OCI-LY7 (cell line): Measurements from ENCODE around the gene PLXNA4. TPM values are rescaled to one million over a fixed set of nuclear protein-coding genes. Genes with fewer than 3 reads are reported as not detected.

Experiments used
- BruUV-seq: library from RNA; stranded (reverse); fragments of 400-500 nt; replicated peaks from 2 replicates; lab custom pipeline; 2021; lab: Mats Ljungman, UMichigan
- CTCF ChIA-PET: fragments of 300-600 bp; sonication (Branson Sonifier 250); formaldehyde crosslinking; loops from one replicate; lab custom pipeline; 2022; ENCODE audit warnings: antibody characterized with exemption; ENCODE audit not compliant: unreplicated experiment; lab: Charles Lee
- POLR2A ChIA-PET: fragments of 300-600 bp; sonication (Branson Sonifier 250); formaldehyde crosslinking; loops from one replicate; lab custom pipeline; 2022; ENCODE audit warnings: antibody characterized with exemption; lab: Charles Lee
- DNase-seq: peaks from one replicate; pipeline ENCODE4 v3.0.0-alpha.2; 2015; ENCODE audit warnings: low spot score
- H2AFZ ChIP-seq: fragments of 200-600 bp; sonication (generic), shearing (Covaris generic); 2 replicates; pipeline ENCODE4 v1.6.1; 2014; ENCODE audit warnings: mild to moderate bottlenecking, antibody characterized with exemption, low read length, moderate library complexity
- H3K27ac ChIP-seq: fragments of 200-600 bp; sonication (generic); 2 replicates; pipeline ENCODE4 v1.5.1; 2014; ENCODE audit warnings: mixed run types, low read depth, mild to moderate bottlenecking, moderate library complexity, low read length, inconsistent platforms; ENCODE audit not compliant: poor library complexity, severe bottlenecking
- H3K36me3 ChIP-seq: fragments of 200-600 bp; sonication (generic); 2 replicates; pipeline ENCODE4 v1.6.1; 2014; ENCODE audit warnings: mild to moderate bottlenecking, antibody characterized with exemption, low read length, moderate library complexity, mixed read lengths; ENCODE audit not compliant: insufficient read depth
- H3K4me1 ChIP-seq: fragments of 200-600 bp; sonication (generic); 2 replicates; pipeline ENCODE4 v1.5.1; 2014; ENCODE audit warnings: mild to moderate bottlenecking, low read length; ENCODE audit not compliant: insufficient read depth, poor library complexity, severe bottlenecking
- H3K4me2 ChIP-seq: fragments of 200-600 bp; sonication (generic); 2 replicates; pipeline ENCODE4 v1.6.1; 2014; ENCODE audit warnings: mild to moderate bottlenecking, low read length
- H3K4me3 ChIP-seq: fragments of 200-600 bp; sonication (generic); 2 replicates; pipeline ENCODE4 v1.5.1; 2014; ENCODE audit warnings: mild to moderate bottlenecking, low read depth, low read length; ENCODE audit not compliant: poor library complexity, severe bottlenecking
- H3K79me2 ChIP-seq: fragments of 200-600 bp; sonication (generic); 2 replicates; pipeline ENCODE4 v1.6.1; 2016; ENCODE audit warnings: low read depth, mild to moderate bottlenecking, low read length, moderate library complexity, mixed read lengths; ENCODE audit not compliant: insufficient read depth
- H3K9me2 ChIP-seq: fragments of 200-600 bp; sonication (generic); 2 replicates; pipeline ENCODE4 v1.6.1; 2016; ENCODE audit warnings: mild to moderate bottlenecking, low read length, mixed read lengths; ENCODE audit not compliant: insufficient read depth
- H3K9me3 ChIP-seq: fragments of 200-600 bp; sonication (generic); 2 replicates; pipeline ENCODE4 v1.6.1; 2014; ENCODE audit warnings: mild to moderate bottlenecking, mixed run types, low read length, mixed read lengths
- H4K20me1 ChIP-seq: fragments of 200-600 bp; sonication (generic); 2 replicates; pipeline ENCODE4 v1.6.1; 2014; ENCODE audit warnings: mild to moderate bottlenecking, antibody characterized with exemption, low read length, moderate library complexity, mixed read lengths; ENCODE audit not compliant: insufficient read depth
- CTCF ChIP-seq: fragments of 200-600 bp; sonication (generic); conservative IDR thresholded peaks from 2 replicates; pipeline ENCODE4 v1.5.1; 2014; ENCODE audit warnings: mild to moderate bottlenecking, antibody characterized with exemption, low read length, moderate library complexity, mixed read lengths
- EZH2phosphoT487 ChIP-seq: fragments of 200-600 bp; sonication (generic); IDR thresholded peaks from 2 replicates; pipeline ENCODE4 v1.6.1; 2018; ENCODE audit warnings: low read depth, borderline replicate concordance, mild to moderate bottlenecking, mixed run types, antibody characterized with exemption, low read length, moderate library complexity, mixed read lengths
- intact Hi-C: fragments of 100-400 bp; cut with micrococcal nuclease; formaldehyde crosslinking; loops from one replicate; pipeline ENCODE4 v1.10.0; 2022; ENCODE audit not compliant: unreplicated experiment
- total RNA-seq, 2 experiments: library from RNA; depleted of rRNA in 1 of 2; stranded (reverse); fragments of >200 nt in 1 of 2; shearing (Covaris generic) in 1 of 2; gene quantifications; 2 replicates each; pipeline ENCODE4 v1.2.3, GENCODE V29; 2014 to 2022

PLXNA4 gene
- total RNA-seq, 2 experiments from 2014 or later: not detected

GRCh38 chr7:132336797-132337196, 239.5 kb downstream of the PLXNA4 start:
- no peaks in the 10 kb centered on the region for H3K9me2 ChIP-seq
- no peak overlapping the region for H3K27ac ChIP-seq
- ChIA-PET POLR2A (interaction anchor here (0.5 to 0.8 kb wide), 2 partner anchors 63 to 1282 kb away, joined by 3 to 4 read pairs; no protein-coding TSS in a partner anchor), CTCF (no interaction called here)
- H3K9me3 ChIP-seq: no peaks in the 10 kb centered on the region
- H4K20me1 ChIP-seq: no peaks in the 10 kb centered on the region
- H3K4me2 ChIP-seq: no peak overlapping the region
- intact Hi-C loops: no loop called here
- no peaks in the 10 kb centered on the region for H3K79me2 ChIP-seq
- H3K4me3 ChIP-seq: no peak overlapping the region
- BruUV-seq: no TSS peak
- no peaks in the 10 kb centered on the region for H3K36me3 ChIP-seq
- DNase-seq: no peak
- TF ChIP-seq CTCF (no peak), EZH2phosphoT487 (no peak)
- H3K4me1 ChIP-seq: no peaks in the 10 kb centered on the region
- H2AFZ ChIP-seq: no peak overlapping the region

- no peak overlapping the region for H3K4me2 ChIP-seq
- DNase-seq: no peak
- H3K4me3 ChIP-seq: no peak overlapping the region
- no peak for TF ChIP-seq CTCF
- no peak for TF ChIP-seq EZH2phosphoT487
- BruUV-seq: no TSS peak
- H4K20me1 ChIP-seq: no peaks in the 10 kb centered on the region
- no peaks in the 10 kb centered on the region for H3K9me3 ChIP-seq
- no peaks in the 10 kb centered on the region for H3K79me2 ChIP-seq
- H3K9me2 ChIP-seq: no peaks in the 10 kb centered on the region
- no peaks in the 10 kb centered on the region for H3K4me1 ChIP-seq
- POLR2A ChIA-PET: no interaction called here
- H3K27ac ChIP-seq: no peak overlapping the region
- no peaks in the 10 kb centered on the region for H3K36me3 ChIP-seq
- intact Hi-C loops: no loop called here
- CTCF ChIA-PET: no interaction called here
- no peak overlapping the region for H2AFZ ChIP-seq
These were observed 243.0 kb downstream of the PLXNA4 start for GRCh38 chr7:132333301-132333700.

- no peaks in the 10 kb centered on the region for H4K20me1 ChIP-seq
- no peaks in the 10 kb centered on the region for H3K9me2 ChIP-seq
- no peak overlapping the region for H3K4me3 ChIP-seq
- peak; percentile 4 for DNase-seq
- H3K4me1 ChIP-seq: no peaks in the 10 kb centered on the region
- H3K79me2 ChIP-seq: no peaks in the 10 kb centered on the region
- H3K36me3 ChIP-seq: no peaks in the 10 kb centered on the region
- H3K9me3 ChIP-seq: no peaks in the 10 kb centered on the region
- H3K4me2 ChIP-seq: no peak overlapping the region
- no peak overlapping the region for H2AFZ ChIP-seq
- BruUV-seq: no TSS peak
- CTCF ChIA-PET: no interaction called here
- no peak overlapping the region for H3K27ac ChIP-seq
- intact Hi-C loops: no loop called here
- TF ChIP-seq CTCF (no peak), EZH2phosphoT487 (no peak)
- POLR2A ChIA-PET: no interaction called here
These were observed 247.5 kb downstream of the PLXNA4 start for GRCh38 chr7:132328760-132329159.
